Ovary (tissue), 9 donors: Measurements from ENCODE around the gene CYB561A3. TPM values are rescaled to one million over a fixed set of nuclear protein-coding genes. Genes with fewer than 3 reads are reported as not detected.

Experiments used
- DNase-seq, 5 donors: peaks; one replicate each; pipeline ENCODE4 v3.0.0-alpha.2; 2019 to 2020
- H3K27ac ChIP-seq, 2 donors: fragments of 200-600 bp; one replicate each; pipeline versions ENCODE4 v1.5.1 to v1.8.0; 2019 to 2022
- H3K27me3 ChIP-seq: fragments of 200-600 bp; one replicate; pipeline ENCODE4 v1.8.0; 2022
- H3K36me3 ChIP-seq: fragments of 200-600 bp; sonication (generic); one replicate; pipeline ENCODE4 v1.5.1; 2019
- H3K4me1 ChIP-seq: one replicate; pipeline ENCODE4 v1.8.1; 2013; ENCODE audit warnings: mild to moderate bottlenecking, moderate library complexity; ENCODE audit not compliant: insufficient read depth
- H3K4me3 ChIP-seq: fragments of 200-600 bp; sonication (generic); one replicate; pipeline ENCODE4 v1.5.1; 2017
- H3K9me3 ChIP-seq, 2 donors: fragments of 200-600 bp in 1 of 2; sonication (generic) in 1 of 2; one replicate each; pipeline versions ENCODE4 v1.5.1 to v1.8.1; 2013 to 2019; ENCODE audit warnings: mild to moderate bottlenecking in 1 of 2, moderate library complexity in 1 of 2
- CTCF ChIP-seq, 3 donors: fragments of 450-650 bp in 2 of 3; fragments of 200-600 bp in 1 of 3; IDR thresholded peaks; one replicate each; pipeline versions ENCODE4 v1.5.1 to v1.8.0; 2016 to 2022; ENCODE audit warnings: antibody characterized with exemption in 3 of 3, mild to moderate bottlenecking in 1 of 3
- EP300 ChIP-seq: sonication (generic); formaldehyde crosslinking; IDR thresholded peaks from one replicate; pipeline ENCODE4 v1.6.1; 2017; ENCODE audit warnings: antibody characterized with exemption
- POLR2A ChIP-seq: fragments of 450-650 bp; IDR thresholded peaks from one replicate; pipeline ENCODE4 v1.6.1; 2017; ENCODE audit warnings: antibody characterized with exemption, mild to moderate bottlenecking, moderate library complexity
- WGBS, 3 donors: extraction: QIAGEN DNeasy Blood & Tissue Kit in 1 of 3; methylation state at CpG; one replicate each; pipeline versions ENCODE4 v1.1.5 to v1.1.7; 2013 to 2017; 5-methylcytosine and 5-hydroxymethylcytosine counted together
- intact Hi-C, 4 donors: fragments of 100-400 bp; cut with DNase I; formaldehyde crosslinking; loops; one replicate each; pipeline versions ENCODE4 v1.11.0 to v1.15.1; 2022 to 2023
- polyA plus RNA-seq, 2 donors: library from polyadenylated mRNA; stranded (reverse); fragments of 200-250 nt in 1 of 2; fragments of 350-450 nt in 1 of 2; fragmentation: Illumina TruSeq in 1 of 2; extraction: RNeasy Lipid Tissue Mini Kit (QIAGEN cat#74804) in 1 of 2; gene quantifications; one replicate each; pipeline ENCODE4 v1.2.3, GENCODE V29; 2013 to 2014
- total RNA-seq, 7 donors: library from RNA; depleted of rRNA in 2 of 7; stranded (reverse); fragments of >200 nt in 2 of 7; fragmentation: NEBNext Ultra II Directional in 3 of 7; extraction: Animal tissue kit (Norgen Biotek cat#: 25700) in 3 of 7; gene quantifications; one replicate each; pipeline versions ENCODE4 v1.1.0 to v1.2.4, GENCODE V29; 2016 to 2023
- donor health status: DM: no; HTN: no; CAD: no; lungs with moderate emphysema.
- donor health status: DM: no; HTN: no; CAD: no.
- donor health status: Bipolar disorder and iron deficiency.
- donor health status: DM: yes; HTN: yes; CAD: no.
- donor health status: DM: no; HTN: no; CAD: no.
- donor health status: DM: yes; HTN: yes; CAD: no.

The CYB561A3 gene
- total and polyA plus RNA-seq, 9 donors, result 24.1 to 58.3 (median 44.1) TPM

- no peaks in the 10 kb centered on the region for H3K9me3 ChIP-seq
- H3K27ac ChIP-seq, result no peak overlapping the region
- no peak overlapping the region for H3K4me3 ChIP-seq
- no peaks in the 10 kb centered on the region for H3K27me3 ChIP-seq
- 71 to 78% (median 74%) methylated on average over 5 of the region's 5 CpGs for WGBS, 3 donors
- TF ChIP-seq EP300, result no peak
- TF ChIP-seq POLR2A, result no peak
- no peak for TF ChIP-seq CTCF (IDR thresholded peaks at IDR 0.05)
- no peaks in the 10 kb centered on the region for H3K36me3 ChIP-seq
- DNase-seq, result no peak
- intact Hi-C loops, result no loop called here
- H3K4me1 ChIP-seq, result no peaks in the 10 kb centered on the region
These were observed 42.4 kb upstream of the CYB561A3 start for GRCh38 chr11:61404103-61404502.

- Histone ChIP-seq H3K27me3 (no peaks in the 10 kb centered on the region), H3K9me3 (no peaks in the 10 kb centered on the region), H3K27ac (no peak overlapping the region), H3K4me3 (no peak overlapping the region), H3K36me3 (no peaks in the 10 kb centered on the region), H3K4me1 (no peaks in the 10 kb centered on the region)
- TF ChIP-seq CTCF (IDR thresholded peaks at IDR 0.05) (no peak), POLR2A (no peak), EP300 (no peak)
- intact Hi-C loops, result no loop called here
- WGBS, 3 donors, result 91 to 100% (median 98%) methylated on average over 1 of the region's 1 CpG
- DNase-seq, result no peak
These were observed 42.0 kb upstream of the CYB561A3 start for GRCh38 chr11:61403658-61404057.

- intact Hi-C loops, result no loop called here
- Histone ChIP-seq H3K4me1 (no peaks in the 10 kb centered on the region), H3K4me3 (no peak overlapping the region), H3K36me3 (no peaks in the 10 kb centered on the region), H3K9me3 (no peaks in the 10 kb centered on the region), H3K27ac (no peak overlapping the region), H3K27me3 (no peaks in the 10 kb centered on the region)
- 73 to 82% (median 76%) methylated on average over 2 of the region's 2 CpGs for WGBS, 3 donors
- TF ChIP-seq CTCF (IDR thresholded peaks at IDR 0.05), result no peak
- TF ChIP-seq EP300, result no peak
- no peak for TF ChIP-seq POLR2A
- no peak for DNase-seq
These were observed 39.9 kb upstream of the CYB561A3 start for GRCh38 chr11:61401573-61401972.

- no peaks in the 10 kb centered on the region for H3K9me3 ChIP-seq
- H3K4me3 ChIP-seq, result no peak overlapping the region
- no peak for TF ChIP-seq EP300
- no peak for TF ChIP-seq POLR2A
- TF ChIP-seq CTCF (IDR thresholded peaks at IDR 0.05), result no peak
- H3K36me3 ChIP-seq, result no peaks in the 10 kb centered on the region
- WGBS, 3 donors, result 89 to 95% (median 89%) methylated on average over 2 of the region's 2 CpGs
- no peaks in the 10 kb centered on the region for H3K4me1 ChIP-seq
- intact Hi-C loops, result no loop called here
- DNase-seq, result no peak
- H3K27me3 ChIP-seq, result no peaks in the 10 kb centered on the region
- H3K27ac ChIP-seq, result no peak overlapping the region
These were observed 39.5 kb upstream of the CYB561A3 start for GRCh38 chr11:61401173-61401572.
